Measurements from ENCODE around the gene TMA7.
"Not testable (repeated sequence)": the region's sequence is repeated elsewhere in the genome, so short reads cannot be mapped to it uniquely, and the experiment has no call there.

The TMA7 gene

DNA sequence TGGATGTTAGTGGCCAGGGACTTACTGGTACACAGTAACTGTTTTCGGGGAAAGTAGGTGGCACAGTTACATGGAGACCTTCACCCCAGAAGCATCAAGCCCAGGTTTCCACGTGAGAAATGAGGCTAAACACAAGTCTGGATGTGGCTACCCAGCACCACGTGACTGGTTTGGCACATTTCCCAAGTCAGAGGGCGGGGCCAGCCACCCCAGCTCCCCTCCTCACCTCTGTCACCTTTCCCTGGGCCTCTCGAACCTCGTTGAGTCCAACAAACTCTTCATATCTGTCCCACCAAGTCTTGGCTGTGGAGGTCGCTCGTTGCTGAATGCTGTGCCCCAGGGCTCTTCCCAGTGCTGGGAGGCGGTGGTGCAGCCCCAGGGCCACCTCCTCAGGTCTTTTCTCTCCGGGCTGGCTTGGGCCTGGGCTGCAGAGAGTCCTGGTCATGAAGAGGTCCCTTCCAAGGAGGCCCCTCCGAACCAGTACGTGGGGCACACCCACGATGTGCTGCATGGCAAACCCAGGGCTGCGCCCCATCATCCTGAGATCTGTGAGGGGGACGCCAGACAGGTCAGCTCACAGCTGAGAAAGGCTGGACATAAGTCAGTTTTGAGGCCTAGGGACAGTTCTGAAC lies 5.3 kb upstream of the TMA7 start:
- FAIRE-seq (no peak), DNase-seq (ENCODE audit: insufficient read length, low spot score) (no peak)

DNA sequence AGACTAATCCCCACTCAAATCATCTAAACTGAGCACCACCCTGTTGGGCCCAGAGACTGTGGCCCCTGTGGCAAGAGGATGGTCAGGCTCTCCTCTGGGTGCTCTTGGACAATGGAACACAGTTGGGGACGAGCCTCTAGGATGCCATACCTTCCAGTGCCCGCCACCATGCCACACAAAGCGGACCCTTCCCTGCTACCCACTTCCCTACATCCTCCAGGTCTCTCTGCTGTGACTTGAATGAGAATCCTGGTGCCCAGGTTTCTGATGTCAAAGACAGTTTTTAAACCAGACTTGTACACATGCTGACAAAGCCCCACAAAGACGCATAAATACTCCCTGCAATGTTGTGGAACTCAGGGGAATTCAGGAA lies 4.8 kb upstream of the TMA7 start:
- DNase-seq (ENCODE audit: insufficient read length, low spot score): no peak
- FAIRE-seq: no peak

DNA sequence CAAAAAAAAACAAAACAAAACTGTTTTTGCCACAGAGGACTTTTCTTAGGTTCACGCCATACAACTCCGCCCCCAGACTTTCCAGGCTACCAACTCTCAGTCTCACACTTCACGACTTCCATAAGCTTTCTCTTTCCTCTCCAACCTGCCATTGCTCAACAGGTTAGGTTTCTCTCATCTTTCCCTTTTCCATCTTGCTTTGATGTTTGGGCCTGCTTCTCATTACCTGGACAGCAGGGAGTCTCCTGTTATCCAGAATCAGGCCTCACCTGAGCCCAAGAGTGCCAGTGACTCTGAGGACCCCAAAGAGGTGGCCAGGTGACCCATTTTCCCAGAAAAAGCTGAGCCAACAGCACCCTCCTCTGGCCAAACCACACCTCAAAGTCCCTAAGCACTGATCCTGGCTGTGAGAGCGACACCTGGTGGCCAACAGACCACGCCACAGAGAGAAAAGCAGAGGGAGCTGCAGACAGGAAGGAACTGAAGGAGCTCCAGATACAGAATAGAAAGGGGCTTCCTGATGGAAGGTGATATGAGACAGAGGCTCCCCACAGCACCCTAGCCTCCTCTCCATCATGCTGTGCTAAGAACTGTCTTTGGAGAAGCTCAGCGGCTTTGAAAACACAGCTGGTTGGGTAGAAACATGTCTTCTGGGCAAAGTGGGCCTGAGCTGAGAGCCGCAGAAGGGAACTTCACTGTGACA lies 4.1 kb upstream of the TMA7 start:
- FAIRE-seq (peak; percentile 95), DNase-seq (ENCODE audit: insufficient read length, low spot score) (peak; percentile 73)

DNA sequence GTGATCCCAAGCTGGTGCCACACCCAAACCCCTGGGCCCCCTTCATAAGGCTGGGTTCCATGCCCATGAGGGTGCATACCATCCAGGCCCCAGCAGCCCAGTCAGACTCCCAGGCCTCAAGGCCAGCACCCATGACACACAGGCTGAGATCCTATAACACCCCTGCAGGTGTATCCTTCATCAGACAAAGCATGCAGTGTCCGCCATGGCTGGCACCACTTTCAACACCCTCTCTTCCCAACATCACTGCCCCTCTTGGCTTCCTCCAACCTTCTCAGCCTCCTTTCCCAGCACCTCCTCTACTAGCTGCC lies 3.6 kb upstream of the TMA7 start:
- no peak for FAIRE-seq
- no peak for DNase-seq (ENCODE audit: insufficient read length, low spot score)

DNA sequence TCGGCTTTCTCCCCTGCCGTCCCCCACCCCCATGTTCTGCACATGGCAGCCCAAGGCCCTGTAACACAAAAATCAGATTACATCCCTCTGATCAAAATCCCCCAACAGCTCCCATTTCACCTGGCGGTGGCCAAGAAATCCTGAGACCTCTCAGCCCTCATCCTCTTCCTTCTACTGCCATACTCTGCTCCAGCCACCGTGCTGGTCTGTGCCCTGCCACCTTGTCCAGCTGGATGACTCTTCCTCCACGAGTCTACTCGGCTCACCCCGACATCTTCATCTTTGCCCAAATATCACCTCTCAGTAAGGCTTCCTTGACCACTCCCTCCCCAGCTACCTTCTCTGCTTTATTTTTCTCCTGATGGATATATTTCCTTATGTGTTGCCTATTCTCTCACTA lies 3.2 kb upstream of the TMA7 start:
- DNase-seq (ENCODE audit: insufficient read length, low spot score) (no peak), FAIRE-seq (no peak)

DNA sequence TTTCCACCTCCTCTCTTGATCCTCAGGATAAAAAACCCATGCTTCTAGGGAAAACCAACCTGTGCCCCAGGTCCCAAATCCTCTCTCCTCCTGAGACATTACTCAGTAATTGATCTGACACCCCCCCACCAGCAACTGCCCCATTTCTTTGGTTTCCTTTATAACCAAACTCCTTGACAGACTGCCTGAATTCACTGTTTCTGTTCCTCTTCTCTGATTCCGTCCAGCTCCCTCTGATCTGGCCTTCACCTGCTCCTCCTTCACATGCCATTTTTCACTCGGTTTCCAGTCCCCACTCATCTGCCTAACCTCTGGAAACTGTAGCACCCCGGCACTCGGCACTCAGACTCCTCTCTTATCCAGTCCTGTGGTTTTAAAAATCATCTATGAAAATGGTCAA lies 2.2 kb upstream of the TMA7 start:
- no peak for FAIRE-seq
- no peak for DNase-seq (ENCODE audit: insufficient read length, low spot score)

DNA sequence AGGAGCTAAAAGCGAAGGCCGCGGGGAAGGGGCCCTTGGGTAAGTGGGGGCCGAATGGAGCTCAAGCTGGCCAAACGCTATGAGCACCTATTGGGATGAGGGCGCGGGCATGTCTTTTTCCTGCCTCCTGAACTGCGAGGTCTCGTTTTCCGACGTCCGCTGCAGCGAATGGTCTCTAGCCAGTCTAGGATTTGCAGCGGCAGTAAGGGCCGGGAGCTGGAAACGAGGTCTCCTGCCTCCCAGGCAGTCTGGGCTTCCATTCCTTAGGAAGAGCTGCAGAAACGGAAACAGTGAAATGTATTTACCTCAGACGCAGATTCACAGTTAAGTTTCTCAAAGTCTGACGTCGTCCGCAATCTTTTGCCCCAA lies 517 bp downstream of the TMA7 start:
- FAIRE-seq: peak; percentile 89
- DNase-seq (ENCODE audit: insufficient read length, low spot score): no peak

DNA sequence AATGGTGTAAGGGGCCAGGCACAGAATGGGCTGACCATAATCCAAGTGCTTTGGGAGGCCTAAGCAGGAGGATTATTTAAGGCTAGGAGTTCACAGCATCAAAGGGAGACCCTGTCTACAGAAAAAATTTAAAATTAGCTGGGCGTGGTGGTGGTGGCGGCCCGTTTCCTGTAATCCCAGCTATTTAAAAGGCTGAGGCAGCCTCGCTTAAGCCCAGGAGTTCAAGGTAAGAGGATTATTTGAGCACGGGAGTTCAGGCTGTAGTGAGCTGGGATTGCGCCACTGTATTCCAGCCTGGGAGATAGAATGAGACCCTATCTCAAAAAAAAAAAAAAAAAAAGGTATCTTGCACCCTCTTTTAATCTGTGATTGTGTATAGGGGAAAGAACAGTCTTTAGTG lies 1.9 kb downstream of the TMA7 start:
- DNase-seq (ENCODE audit: insufficient read length, low spot score): no peak
- no peak for FAIRE-seq

DNA sequence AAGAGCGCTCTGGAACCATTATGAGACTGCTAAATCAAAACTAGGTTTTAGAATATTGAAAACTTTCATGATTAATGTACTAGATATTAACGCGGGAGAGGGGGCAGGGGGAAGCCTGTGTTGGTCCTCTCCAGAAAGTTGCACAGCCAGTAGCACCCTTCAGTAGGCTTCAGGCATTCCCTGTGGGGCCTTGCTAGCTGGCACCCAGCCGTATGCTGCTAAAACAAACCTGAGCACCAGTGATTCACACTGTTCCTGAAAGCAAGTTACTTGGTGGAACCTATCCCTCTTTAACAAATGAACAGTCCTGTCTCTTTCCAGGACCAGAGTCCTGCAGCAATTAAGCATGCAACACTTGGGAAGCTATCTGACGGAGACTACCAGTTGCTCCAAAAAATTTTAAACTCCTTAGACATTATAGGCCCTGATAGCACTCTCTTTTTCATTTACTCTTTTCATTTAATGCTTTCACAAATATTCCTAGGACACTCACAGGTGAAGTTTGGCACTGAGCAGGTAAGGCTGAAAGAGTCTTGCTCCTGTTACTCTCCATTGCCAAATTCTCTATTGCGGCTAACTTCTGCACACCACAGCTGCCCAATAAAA lies 5.3 kb downstream of the TMA7 start:
- FAIRE-seq: no peak
- no peak for DNase-seq (ENCODE audit: insufficient read length, low spot score)

DNA sequence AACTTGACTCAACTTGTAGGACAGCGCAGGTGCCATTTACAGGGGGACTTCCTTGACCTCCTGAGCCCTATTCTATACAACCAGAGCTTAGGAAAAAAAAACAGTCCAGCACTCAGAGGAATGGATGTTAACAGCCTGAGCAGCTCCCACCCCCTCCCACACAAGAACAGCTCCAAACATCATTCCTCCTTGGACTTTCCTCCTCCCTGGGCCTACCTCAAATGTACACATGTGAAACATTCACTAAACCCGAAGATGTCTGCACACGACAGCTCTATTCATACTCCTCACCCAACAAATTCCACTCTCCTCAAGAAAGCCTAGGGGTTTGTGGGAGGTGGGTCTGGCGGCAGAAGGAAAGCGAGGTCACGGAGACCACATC lies 6.0 kb downstream of the TMA7 start:
- DNase-seq (ENCODE audit: insufficient read length, low spot score) (no peak), FAIRE-seq (no peak)

DNA sequence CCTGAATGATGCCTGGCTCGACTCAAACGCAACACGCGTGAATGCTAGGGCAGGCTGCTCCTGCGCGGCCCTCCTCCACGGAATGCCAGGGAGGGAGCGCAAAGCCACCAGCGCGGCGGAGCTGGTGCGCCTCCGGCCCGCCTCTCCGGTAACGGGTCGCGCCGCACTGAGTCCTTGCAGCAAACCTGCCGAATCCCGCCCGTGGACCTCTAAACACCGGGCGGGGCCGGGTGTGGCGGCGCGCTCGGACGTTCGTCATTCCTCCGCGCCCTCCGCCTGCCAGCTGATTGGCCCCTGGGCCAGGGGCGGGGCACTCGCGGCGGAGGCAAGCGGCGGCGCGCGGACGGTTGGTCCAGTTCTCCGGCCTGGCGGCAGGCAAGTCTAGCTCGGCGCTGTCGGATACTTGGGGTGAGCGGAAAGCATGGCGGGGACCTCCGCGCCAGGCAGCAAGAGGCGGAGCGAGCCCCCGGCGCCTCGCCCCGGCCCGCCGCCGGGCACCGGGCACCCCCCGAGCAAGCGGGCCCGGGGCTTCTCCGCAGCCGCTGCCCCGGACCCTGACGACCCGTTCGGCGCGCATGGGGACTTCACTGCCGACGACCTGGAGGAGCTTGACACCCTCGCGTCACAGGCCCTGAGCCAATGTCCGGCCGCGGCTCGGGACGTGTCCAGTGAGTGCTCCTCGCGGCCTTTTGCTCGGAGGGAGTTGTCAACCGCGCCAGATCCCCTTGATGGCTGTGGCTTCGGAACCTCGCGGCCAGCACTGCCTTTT lies 6.6 kb downstream of the TMA7 start, which contains the start of gene ATRIP:
Gene ATRIP, plus strand, starts transcription at position 313 of the 769 bp plus-strand sequence. Its CDS starts 109 bp downstream, at position 422.
- peak; percentile 85 for DNase-seq (ENCODE audit: insufficient read length, low spot score)

DNA sequence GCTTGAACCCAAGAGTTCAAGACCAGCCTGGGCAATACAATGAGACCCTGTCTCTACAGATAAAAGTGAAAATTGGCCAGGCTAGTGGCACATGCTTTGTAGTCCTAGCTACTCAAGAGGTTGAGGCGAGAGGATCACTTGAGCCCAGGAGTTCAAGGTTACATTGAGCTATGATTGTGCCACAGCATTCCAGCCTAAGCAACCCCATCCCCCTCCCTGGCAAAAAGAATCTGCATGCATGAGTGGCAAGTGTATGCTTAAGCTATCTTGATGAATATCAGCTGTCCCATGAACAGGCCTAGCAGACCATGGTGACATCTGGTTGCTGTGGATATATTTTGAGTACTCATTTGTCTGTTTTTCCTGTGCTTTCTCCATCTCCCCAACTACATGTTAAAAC lies 11.2 kb downstream of the TMA7 start:
- no peak for FAIRE-seq
- DNase-seq (ENCODE audit: insufficient read length, low spot score): no peak

More for the DNA sequence above, 6.6 kb downstream of the TMA7 start, which contains the start of gene ATRIP:
- peak; percentile 55 for FAIRE-seq

DNA sequence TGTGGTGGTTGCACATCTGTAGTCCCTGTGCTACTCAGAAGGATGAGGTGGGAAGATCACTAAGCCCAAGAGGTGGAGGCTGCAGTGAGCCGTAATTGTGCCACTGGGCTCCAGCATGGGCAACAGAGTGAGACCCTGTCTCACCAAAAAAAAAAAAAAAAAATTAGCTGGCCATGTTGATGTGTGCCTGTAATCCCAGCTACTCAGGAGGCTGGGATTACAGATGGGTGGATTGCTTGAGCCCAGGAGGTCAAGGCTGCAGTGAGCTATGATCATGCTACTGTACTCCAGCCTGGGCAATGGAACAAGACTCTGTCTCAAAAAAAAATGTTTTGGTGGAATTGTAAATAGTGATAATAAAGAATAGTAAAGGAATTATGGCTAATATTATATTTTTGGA lies 16.4 kb downstream of the TMA7 start:
- no peak for FAIRE-seq
- no peak for DNase-seq (ENCODE audit: insufficient read length, low spot score)

DNA sequence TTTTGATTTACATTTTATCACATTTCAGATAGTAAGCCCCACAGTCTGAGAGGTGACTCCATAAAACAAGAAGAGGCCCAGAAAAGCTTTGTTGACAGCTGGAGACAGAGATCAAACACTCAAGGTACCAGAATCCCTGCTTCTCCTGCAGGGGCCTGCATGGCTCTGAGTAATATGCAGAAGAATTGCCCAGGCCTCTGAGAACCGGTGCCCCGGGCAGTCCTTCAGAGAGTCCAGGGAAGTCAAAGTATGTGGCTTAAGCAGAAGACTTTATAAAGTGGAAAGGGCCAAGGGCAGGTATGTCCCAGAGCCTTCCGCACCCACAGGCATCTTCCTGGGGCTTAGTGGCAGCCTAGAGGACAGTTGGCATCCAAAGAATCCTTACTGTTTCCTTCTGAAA lies 19.3 kb downstream of the TMA7 start:
- no peak for FAIRE-seq
- DNase-seq (ENCODE audit: insufficient read length, low spot score): no peak

DNA sequence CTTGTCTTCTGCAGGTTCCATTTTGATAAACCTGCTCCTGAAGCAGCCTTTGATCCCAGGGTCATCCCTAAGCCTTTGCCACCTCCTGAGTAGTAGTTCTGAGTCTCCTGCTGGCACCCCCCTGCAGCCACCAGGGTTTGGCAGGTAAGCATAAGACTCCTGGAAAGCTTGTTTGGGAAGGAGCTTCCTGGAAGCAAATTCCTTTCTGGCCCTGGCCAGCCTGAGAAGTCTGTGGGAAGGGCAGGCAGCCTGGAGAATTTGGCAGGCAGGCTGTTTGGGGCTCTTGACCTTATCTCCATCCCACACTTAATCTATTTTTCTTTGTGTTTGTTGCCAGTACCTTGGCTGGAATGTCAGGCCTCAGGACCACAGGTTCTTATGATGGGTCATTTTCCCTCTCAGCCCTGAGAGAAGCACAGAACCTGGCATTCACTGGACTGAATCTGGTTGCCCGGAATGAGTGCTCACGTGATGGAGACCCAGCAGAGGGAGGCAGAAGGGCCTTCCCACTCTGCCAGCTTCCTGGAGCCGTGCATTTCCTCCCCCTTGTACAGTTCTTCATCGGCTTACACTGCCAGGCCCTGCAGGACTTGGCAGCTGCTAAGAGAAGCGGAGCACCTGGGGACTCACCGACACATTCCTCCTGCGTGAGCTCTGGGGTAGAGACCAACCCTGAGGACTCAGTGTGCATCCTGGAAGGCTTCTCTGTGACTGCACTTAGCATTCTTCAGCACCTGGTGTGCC lies 19.9 kb downstream of the TMA7 start:
- no peak for FAIRE-seq
- no peak for DNase-seq (ENCODE audit: insufficient read length, low spot score)

DNA sequence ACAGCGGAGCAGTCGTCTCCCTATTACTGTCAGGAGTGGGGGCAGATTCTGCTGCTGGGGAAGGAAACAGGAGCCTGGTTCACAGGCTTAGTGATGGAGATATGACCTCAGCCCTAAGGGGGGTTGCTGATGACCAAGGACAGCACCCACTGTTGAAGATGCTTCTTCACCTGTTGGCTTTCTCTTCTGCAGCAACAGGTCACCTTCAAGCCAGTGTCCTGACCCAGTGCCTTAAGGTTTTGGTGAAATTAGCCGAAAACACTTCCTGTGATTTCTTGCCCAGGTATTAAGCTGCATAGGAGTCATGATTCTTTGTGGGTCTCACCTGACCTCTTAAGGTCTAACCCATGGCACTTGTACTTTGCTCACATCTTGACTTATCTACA lies 20.5 kb downstream of the TMA7 start:
- FAIRE-seq: no peak
- no peak for DNase-seq (ENCODE audit: insufficient read length, low spot score)

DNA sequence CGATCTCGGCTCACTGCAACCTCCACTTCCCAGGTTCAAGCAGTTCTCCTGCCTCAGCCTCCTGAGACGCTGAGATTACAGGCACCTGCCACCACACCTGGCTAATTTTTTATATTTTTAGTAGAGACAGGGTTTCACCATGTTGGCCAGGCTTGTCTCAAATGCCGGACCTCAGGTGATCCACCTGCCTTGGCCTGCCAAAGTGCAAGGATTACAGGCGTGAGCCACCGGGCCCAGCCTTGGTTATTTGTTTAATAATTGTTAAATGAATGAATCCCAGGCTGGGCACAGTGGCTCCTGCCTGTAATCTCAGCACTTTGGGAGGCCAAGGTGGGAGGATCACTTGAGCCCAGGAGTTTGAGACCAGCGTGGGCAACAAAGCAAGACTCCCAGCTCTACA lies 21.7 kb downstream of the TMA7 start:
- FAIRE-seq; DNase-seq (ENCODE audit: insufficient read length, low spot score): not testable (repeated sequence)

DNA sequence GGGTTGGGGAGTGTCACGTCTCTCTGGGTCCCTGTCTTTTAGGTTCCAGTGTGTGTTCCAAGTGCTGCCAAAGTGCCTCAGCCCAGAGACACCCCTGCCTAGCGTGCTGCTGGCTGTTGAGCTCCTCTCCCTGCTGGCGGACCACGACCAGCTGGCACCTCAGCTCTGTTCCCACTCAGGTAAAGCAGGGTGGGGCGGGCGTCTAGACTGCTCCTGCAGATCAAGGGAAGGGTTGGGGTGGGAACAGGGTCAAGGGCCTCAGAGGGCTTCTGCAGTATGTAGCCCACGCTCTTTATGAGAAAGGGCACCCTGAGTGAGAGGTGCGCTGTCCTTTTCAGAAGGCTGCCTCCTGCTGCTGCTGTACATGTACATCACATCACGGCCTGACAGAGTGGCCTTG lies 23.6 kb downstream of the TMA7 start:
- FAIRE-seq (no peak), DNase-seq (ENCODE audit: insufficient read length, low spot score) (no peak)

DNA sequence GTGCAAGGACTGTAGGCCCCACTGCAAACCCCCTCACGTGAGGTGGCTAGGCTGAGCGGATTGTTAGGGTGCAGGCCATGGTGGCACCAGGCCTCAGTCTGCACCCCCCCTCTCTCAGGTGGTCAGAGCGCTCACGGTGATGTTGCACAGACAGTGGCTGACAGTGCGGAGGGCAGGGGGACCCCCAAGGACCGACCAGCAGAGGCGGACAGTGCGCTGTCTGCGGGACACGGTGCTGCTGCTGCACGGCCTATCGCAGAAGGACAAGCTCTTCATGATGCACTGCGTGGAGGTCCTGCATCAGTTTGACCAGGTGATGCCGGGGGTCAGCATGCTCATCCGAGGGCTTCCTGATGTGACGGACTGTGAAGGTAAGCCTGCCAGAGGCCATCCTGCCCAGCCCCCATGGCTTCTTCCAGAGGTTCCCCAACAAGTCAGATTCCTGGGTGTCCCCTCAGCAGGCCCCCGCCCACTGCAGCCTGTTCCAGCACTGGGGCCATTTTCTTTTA lies 24.7 kb downstream of the TMA7 start:
- DNase-seq (ENCODE audit: insufficient read length, low spot score): no peak

DNA sequence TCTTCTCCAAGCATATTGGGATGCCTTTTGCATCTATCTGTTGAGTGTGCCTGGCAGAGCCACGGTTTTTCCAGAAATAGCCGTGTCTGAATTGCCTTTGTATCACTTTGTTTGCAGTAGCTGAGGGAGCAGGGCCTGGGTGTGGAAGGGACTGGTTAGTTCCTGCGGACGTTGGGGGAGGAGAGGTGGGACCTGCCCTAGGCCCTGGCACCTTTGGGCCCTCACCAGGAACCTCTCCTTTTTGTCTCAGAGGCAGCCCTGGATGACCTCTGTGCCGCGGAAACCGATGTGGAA lies 25.1 kb downstream of the TMA7 start:
- FAIRE-seq (peak; percentile 18), DNase-seq (ENCODE audit: insufficient read length, low spot score) (no peak)

More for the DNA sequence above, 24.7 kb downstream of the TMA7 start:
- FAIRE-seq: no peak
